MM.1S (cell line): ENCODE measurements around the gene ASB12.

Experiments used
- DNase-seq: peaks from one replicate; pipeline ENCODE4 v3.0.0-alpha.2; 2015
- H2AFZ ChIP-seq: fragments of 300-600 bp; sonication (generic); 2 replicates; pipeline ENCODE4 v1.6.0; 2016; ENCODE audit warnings: antibody characterized with exemption, low read length
- H3F3A ChIP-seq: fragments of 300-600 bp; sonication (generic); 2 replicates; pipeline ENCODE4 v1.6.1; 2016; ENCODE audit warnings: mild to moderate bottlenecking, antibody characterized with exemption, low read length, moderate library complexity, mixed read lengths; ENCODE audit not compliant: insufficient read depth
- H3K27ac ChIP-seq: fragments of 300-600 bp; sonication (generic); 2 replicates; pipeline ENCODE4 v1.5.1; 2016; ENCODE audit warnings: mild to moderate bottlenecking, low read length
- H3K27me3 ChIP-seq: fragments of 300-600 bp; sonication (generic); replicated peaks from 2 replicates; pipeline ENCODE4 v1.6.0; 2016; ENCODE audit warnings: low read length; ENCODE audit not compliant: insufficient read depth
- H3K36me3 ChIP-seq: fragments of 300-600 bp; sonication (generic); replicated peaks from 2 replicates; pipeline ENCODE4 v1.6.1; 2016; ENCODE audit warnings: mild to moderate bottlenecking, low read length, mixed read lengths; ENCODE audit not compliant: insufficient read depth
- H3K4me1 ChIP-seq: fragments of 300-600 bp; sonication (generic); 2 replicates; pipeline ENCODE4 v1.6.1; 2016; ENCODE audit warnings: low read length, mixed read lengths
- H3K4me2 ChIP-seq: fragments of 300-600 bp; sonication (generic); 2 replicates; pipeline ENCODE4 v1.6.0; 2016; ENCODE audit warnings: low read depth, low read length
- H3K4me3 ChIP-seq: fragments of 300-600 bp; sonication (generic); 2 replicates; pipeline ENCODE4 v1.5.1; 2016; ENCODE audit warnings: low read length, mixed read lengths
- H3K79me2 ChIP-seq: fragments of 300-600 bp; sonication (generic); 2 replicates; pipeline ENCODE4 v1.6.1; 2016; ENCODE audit warnings: mixed run types, low read length, mixed read lengths
- H3K9ac ChIP-seq: fragments of 300-600 bp; sonication (generic); 2 replicates; pipeline ENCODE4 v1.6.1; 2016; ENCODE audit warnings: low read length, mixed read lengths
- H3K9me2 ChIP-seq: fragments of 300-600 bp; sonication (generic); replicated peaks from 2 replicates; pipeline ENCODE4 v1.6.1; 2016; ENCODE audit warnings: mild to moderate bottlenecking, low read length, mixed read lengths; ENCODE audit not compliant: insufficient read depth
- H3K9me3 ChIP-seq: fragments of 300-600 bp; sonication (generic); replicated peaks from 2 replicates; pipeline ENCODE4 v1.6.1; 2016; ENCODE audit warnings: mild to moderate bottlenecking, low read length, mixed read lengths; ENCODE audit not compliant: insufficient read depth
- H4K20me1 ChIP-seq: fragments of 300-600 bp; sonication (generic); 2 replicates; pipeline ENCODE4 v1.6.1; 2016; ENCODE audit warnings: mild to moderate bottlenecking, low read length, moderate library complexity, mixed read lengths; ENCODE audit not compliant: insufficient read depth
- CTCF ChIP-seq: fragments of 300-600 bp; sonication (generic); IDR thresholded peaks from 2 replicates; pipeline ENCODE4 v1.5.1; 2016; ENCODE audit warnings: antibody characterized with exemption, low read length, mixed read lengths
- EZH2 ChIP-seq: fragments of 300-600 bp; sonication (generic); optimal IDR thresholded peaks from 2 replicates; pipeline ENCODE3; 2017; ENCODE audit warnings: low read depth, mild to moderate bottlenecking, antibody characterized with exemption, low read length, mixed read lengths
- EZH2phosphoT487 ChIP-seq: fragments of 300-600 bp; sonication (generic); IDR thresholded peaks from 2 replicates; pipeline ENCODE4 v1.6.1; 2018; ENCODE audit warnings: antibody characterized with exemption, low read length

ASB12 gene

GRCh38 chrX:64205441-64205734 is 25.0 kb downstream of the ASB12 start, which contains the start of gene AMER1:
Gene AMER1, minus strand, starts transcription at chrX:64205708. Its CDS starts 12,422 bp downstream, at chrX:64193286.
- Histone ChIP-seq H2AFZ (peak within 1 kb of the TSS; percentile 65), H3K27me3 (no peaks in the 10 kb centered on the region), H3K79me2 (peaks cover 17% of the 10 kb centered on the region), H3K4me1 (0 out of 2 replicates have a peak, but pooled peaks cover 8% of the 10 kb centered on the region), H3F3A (peaks cover 10% of the 10 kb centered on the region), H3K9me3 (no peaks in the 10 kb centered on the region), H3K9ac (peak within 1 kb of the TSS; percentile 75), H3K4me2 (peak within 1 kb of the TSS; percentile 62), H3K36me3 (no peaks in the 10 kb centered on the region), H3K27ac (peak within 1 kb of the TSS; percentile 84), H4K20me1 (no peaks in the 10 kb centered on the region), H3K4me3 (peak within 1 kb of the TSS; percentile 79), H3K9me2 (no peaks in the 10 kb centered on the region)
- no peak for DNase-seq
- no peak for TF ChIP-seq EZH2phosphoT487
- TF ChIP-seq EZH2, result no peak
- no peak for TF ChIP-seq CTCF

- 0 out of 2 replicates have a peak, but pooled peaks cover 8% of the 10 kb centered on the region for H3K4me1 ChIP-seq
- peak overlapping the region; percentile 63; the same call in 1 of the 2 replicates for H3K27ac ChIP-seq
- H2AFZ ChIP-seq, result peak overlapping the region; percentile 61
- H3K36me3 ChIP-seq, result no peaks in the 10 kb centered on the region
- H4K20me1 ChIP-seq, result no peaks in the 10 kb centered on the region
- no peaks in the 10 kb centered on the region for H3K9me2 ChIP-seq
- TF ChIP-seq CTCF (no peak), EZH2phosphoT487 (no peak), EZH2 (no peak)
- H3K9ac ChIP-seq, result peak overlapping the region; percentile 75
- peaks cover 20% of the 10 kb centered on the region for H3K79me2 ChIP-seq
- peaks cover 10% of the 10 kb centered on the region for H3F3A ChIP-seq
- peak overlapping the region; percentile 62 for H3K4me2 ChIP-seq
- DNase-seq, result peak; percentile 10
- H3K4me3 ChIP-seq, result peak overlapping the region; percentile 79
- no peaks in the 10 kb centered on the region for H3K27me3 ChIP-seq
- no peaks in the 10 kb centered on the region for H3K9me3 ChIP-seq
Measured at GRCh38 chrX:64204701-64205440, 25.5 kb downstream of the ASB12 start.

- TF ChIP-seq EZH2phosphoT487 (no peak), CTCF (no peak), EZH2 (no peak)
- DNase-seq, result no peak
- Histone ChIP-seq H2AFZ (no peak overlapping the region), H3K4me2 (peak overlapping the region; percentile 62), H3K36me3 (no peaks in the 10 kb centered on the region), H3K9me2 (no peaks in the 10 kb centered on the region), H3K9ac (peak overlapping the region; percentile 63; the same call in 1 of the 2 replicates), H3K27me3 (no peaks in the 10 kb centered on the region), H3K79me2 (peaks cover 20% of the 10 kb centered on the region), H3K4me3 (peak overlapping the region; percentile 79), H4K20me1 (no peaks in the 10 kb centered on the region), H3K27ac (no peak overlapping the region), H3F3A (peaks cover 10% of the 10 kb centered on the region), H3K9me3 (no peaks in the 10 kb centered on the region), H3K4me1 (0 out of 2 replicates have a peak, but pooled peaks cover 8% of the 10 kb centered on the region)
Measured at GRCh38 chrX:64204252-64204651, 26.2 kb downstream of the ASB12 start.
